Testis (tissue), 3 donors: ENCODE data around the gene KCNQ5. TPM values are rescaled to one million over a fixed set of nuclear protein-coding genes. Genes with fewer than 3 reads are reported as not detected.

Experiments
- DNase-seq: peaks from one replicate; pipeline ENCODE4 v3.0.0-alpha.2; 2019
- H3K27ac ChIP-seq, 2 donors: fragments of 200-600 bp; sonication (generic); one replicate each; pipeline ENCODE4 v1.5.1; 2019
- H3K27me3 ChIP-seq: fragments of 200-600 bp; sonication (generic); one replicate; pipeline ENCODE4 v1.5.1; 2019
- H3K36me3 ChIP-seq: fragments of 200-600 bp; sonication (generic); one replicate; pipeline ENCODE4 v1.5.1; 2017; ENCODE audit warnings: low read depth; ENCODE audit errors: missing control alignments
- H3K4me1 ChIP-seq: fragments of 200-600 bp; sonication (generic); one replicate; pipeline ENCODE4 v1.5.1; 2019
- H3K4me3 ChIP-seq, 2 donors: fragments of 200-600 bp; sonication (generic); one replicate each; pipeline ENCODE4 v1.5.1; 2017 to 2019
- H3K9me3 ChIP-seq: fragments of 200-600 bp; sonication (generic); one replicate; pipeline ENCODE4 v1.5.1; 2017
- POLR2A ChIP-seq: fragments of 450-650 bp; IDR thresholded peaks from one replicate; pipeline ENCODE4 v1.6.1; 2017; ENCODE audit warnings: antibody characterized with exemption, mild to moderate bottlenecking, moderate library complexity
- WGBS, 2 donors: methylation state at CpG; one replicate each; pipeline ENCODE4 v1.1.5; 2018; 5-methylcytosine and 5-hydroxymethylcytosine counted together
- intact Hi-C: fragments of 100-400 bp; cut with DNase I; formaldehyde crosslinking; loops from one replicate; pipeline ENCODE4 v1.15.1; 2023; ENCODE audit warnings: low total_unique reads
- polyA plus RNA-seq: library from polyadenylated mRNA; stranded (reverse); fragments of 350-450 nt; fragmentation: Illumina TruSeq; extraction: RNeasy Lipid Tissue Mini Kit (QIAGEN cat#74804); gene quantifications from one replicate; pipeline ENCODE4 v1.2.3, GENCODE V29; 2014; ENCODE audit warnings: low read depth, low replicate concordance; ENCODE audit not compliant: insufficient read depth
- total RNA-seq, 2 donors: library from RNA; depleted of rRNA; stranded (reverse); fragments of >200 nt; gene quantifications; one replicate each; pipeline ENCODE4 v1.2.3, GENCODE V29; 2016
- TF ChIP-seq, protein P1 (sequence below), 3 experiments: fragments of 450-650 bp in 2 of 3; fragments of 200-600 bp in 1 of 3; sonication (generic) in 1 of 3; IDR thresholded peaks; one replicate each; pipeline ENCODE4 v1.5.1; 2016 to 2019; ENCODE audit warnings: antibody characterized with exemption in 3 of 3, mild to moderate bottlenecking in 2 of 3, moderate library complexity in 1 of 3

KCNQ5 gene
- total and polyA plus RNA-seq, 3 donors from 2014 or later = 0.43 to 1.1 (median 0.73) TPM

GRCh38 chr6:73003302-73003701 lies 381.4 kb downstream of the KCNQ5 start:
- Histone ChIP-seq H3K36me3 (no peaks in the 10 kb centered on the region), H3K4me3 (no peak overlapping the region), H3K27ac (no peak overlapping the region), H3K4me1 (no peaks in the 10 kb centered on the region), H3K9me3 (no peaks in the 10 kb centered on the region), H3K27me3 (no peaks in the 10 kb centered on the region)
- DNase-seq = no peak
- 65 to 78% methylated on average over 3 of the region's 3 CpGs for WGBS, 2 donors
- TF ChIP-seq POLR2A = no peak
- TF ChIP-seq, protein P1, sequence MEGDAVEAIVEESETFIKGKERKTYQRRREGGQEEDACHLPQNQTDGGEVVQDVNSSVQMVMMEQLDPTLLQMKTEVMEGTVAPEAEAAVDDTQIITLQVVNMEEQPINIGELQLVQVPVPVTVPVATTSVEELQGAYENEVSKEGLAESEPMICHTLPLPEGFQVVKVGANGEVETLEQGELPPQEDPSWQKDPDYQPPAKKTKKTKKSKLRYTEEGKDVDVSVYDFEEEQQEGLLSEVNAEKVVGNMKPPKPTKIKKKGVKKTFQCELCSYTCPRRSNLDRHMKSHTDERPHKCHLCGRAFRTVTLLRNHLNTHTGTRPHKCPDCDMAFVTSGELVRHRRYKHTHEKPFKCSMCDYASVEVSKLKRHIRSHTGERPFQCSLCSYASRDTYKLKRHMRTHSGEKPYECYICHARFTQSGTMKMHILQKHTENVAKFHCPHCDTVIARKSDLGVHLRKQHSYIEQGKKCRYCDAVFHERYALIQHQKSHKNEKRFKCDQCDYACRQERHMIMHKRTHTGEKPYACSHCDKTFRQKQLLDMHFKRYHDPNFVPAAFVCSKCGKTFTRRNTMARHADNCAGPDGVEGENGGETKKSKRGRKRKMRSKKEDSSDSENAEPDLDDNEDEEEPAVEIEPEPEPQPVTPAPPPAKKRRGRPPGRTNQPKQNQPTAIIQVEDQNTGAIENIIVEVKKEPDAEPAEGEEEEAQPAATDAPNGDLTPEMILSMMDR (IDR thresholded peaks at IDR 0.05) = no peak
- intact Hi-C loops = no loop called here

- no peaks in the 10 kb centered on the region for H3K9me3 ChIP-seq
- H3K4me3 ChIP-seq = no peak overlapping the region
- intact Hi-C loops = no loop called here
- H3K36me3 ChIP-seq = no peaks in the 10 kb centered on the region
- no peak for TF ChIP-seq POLR2A
- TF ChIP-seq, protein P1 (IDR thresholded peaks at IDR 0.05) = no peak
- H3K4me1 ChIP-seq = no peaks in the 10 kb centered on the region
- H3K27me3 ChIP-seq = no peaks in the 10 kb centered on the region
- no peak overlapping the region for H3K27ac ChIP-seq
- DNase-seq = no peak
These were observed 382.4 kb downstream of the KCNQ5 start for GRCh38 chr6:73004231-73004630.

- Histone ChIP-seq H3K36me3 (no peaks in the 10 kb centered on the region), H3K27me3 (no peaks in the 10 kb centered on the region), H3K4me1 (no peaks in the 10 kb centered on the region), H3K4me3 (no peak overlapping the region), H3K27ac (no peak overlapping the region), H3K9me3 (no peaks in the 10 kb centered on the region)
- TF ChIP-seq, protein P1 (IDR thresholded peaks at IDR 0.05) = no peak
- TF ChIP-seq POLR2A = no peak
- WGBS, 2 donors = 85 to 88% methylated on average over 2 of the region's 2 CpGs
- no peak for DNase-seq
- intact Hi-C loops = no loop called here
These were observed 383.0 kb downstream of the KCNQ5 start for GRCh38 chr6:73004861-73005260.

DNA sequence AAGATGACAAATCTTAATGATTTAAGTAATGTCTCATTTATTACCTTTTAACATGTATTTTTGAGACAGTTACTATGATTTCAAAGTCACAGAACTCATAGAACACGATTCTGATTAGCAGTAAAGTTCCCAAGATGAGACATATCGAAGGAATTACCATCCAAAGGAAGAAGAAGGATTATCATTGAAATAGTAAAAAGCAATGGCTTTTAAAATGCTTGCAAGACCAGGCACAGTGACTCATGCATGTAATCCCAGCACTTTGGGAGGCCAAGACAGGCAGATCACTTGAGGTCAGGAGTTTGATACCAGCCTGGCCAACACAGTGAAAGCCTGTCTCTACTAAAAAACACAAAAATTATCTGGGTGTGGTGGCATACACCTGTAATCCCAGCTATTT lies 384.3 kb downstream of the KCNQ5 start:
- intact Hi-C loops = no loop called here
- DNase-seq = no peak
- no peak for TF ChIP-seq POLR2A
- TF ChIP-seq, protein P1 (IDR thresholded peaks at IDR 0.05) = no peak
- Histone ChIP-seq H3K4me1 (no peaks in the 10 kb centered on the region), H3K27ac (no peak overlapping the region), H3K36me3 (no peaks in the 10 kb centered on the region), H3K4me3 (no peak overlapping the region), H3K27me3 (no peaks in the 10 kb centered on the region), H3K9me3 (no peaks in the 10 kb centered on the region)
- WGBS, 2 donors = 77 to 86% methylated on average over 2 of the region's 2 CpGs

- intact Hi-C loops = no loop called here
- WGBS, 2 donors = 68 to 72% methylated on average over 3 of the region's 3 CpGs
- no peak for DNase-seq
- no peaks in the 10 kb centered on the region for H3K4me1 ChIP-seq
- no peaks in the 10 kb centered on the region for H3K27me3 ChIP-seq
- TF ChIP-seq, protein P1 (IDR thresholded peaks at IDR 0.05) = no peak
- no peak for TF ChIP-seq POLR2A
- H3K9me3 ChIP-seq = no peaks in the 10 kb centered on the region
- no peaks in the 10 kb centered on the region for H3K36me3 ChIP-seq
- no peak overlapping the region for H3K27ac ChIP-seq
- no peak overlapping the region for H3K4me3 ChIP-seq
These were observed 390.1 kb downstream of the KCNQ5 start for GRCh38 chr6:73011945-73012344.
